Activated CD8-positive, alpha-beta memory T cell treated with anti-CD3 and anti-CD28 coated beads, Interleukin-2, amount 10 ng/mL, durations not matched to agents 7 days and 5 days (primary cell): Measurements from ENCODE around the gene TUBA3E. TPM values are rescaled to one million over a fixed set of nuclear protein-coding genes. Genes with fewer than 3 reads are reported as not detected.
"Not testable (repeated sequence)": the region's sequence is repeated elsewhere in the genome, so short reads cannot be mapped to it uniquely, and the experiment has no call there.

Source experiments
- ATAC-seq: fragments of 150-1000 bp; cut with Tn5 transposase; one replicate; pipeline ENCODE4 v1.10.0; 2021; ENCODE audit warnings: moderate library complexity
- CTCF ChIA-PET: fragments of 350-600 bp; sonication (Branson Sonifier 250); formaldehyde crosslinking; loops from one replicate; lab custom pipeline; 2021; ENCODE audit warnings: antibody characterized with exemption; lab: Charles Lee
- DNase-seq: peaks from one replicate; pipeline ENCODE4 v3.0.0-alpha.2; 2020
- H3K27ac Mint-ChIP-seq: one replicate; pipeline ENCODE4 v1.8.0; 2021; ENCODE audit warnings: mild to moderate bottlenecking, mixed read lengths
- H3K27me3 Mint-ChIP-seq: one replicate; pipeline ENCODE4 v1.8.0; 2021; ENCODE audit warnings: mixed read lengths
- H3K36me3 Mint-ChIP-seq: one replicate; pipeline ENCODE4 v1.8.0; 2021; ENCODE audit warnings: mild to moderate bottlenecking, mixed read lengths
- H3K4me1 Mint-ChIP-seq: one replicate; pipeline ENCODE4 v1.8.0; 2021; ENCODE audit warnings: mixed read lengths
- H3K4me3 Mint-ChIP-seq: one replicate; pipeline ENCODE4 v1.8.0; 2021; ENCODE audit warnings: mild to moderate bottlenecking, moderate library complexity, mixed read lengths
- H3K9me3 Mint-ChIP-seq: one replicate; pipeline ENCODE4 v1.8.0; 2022; ENCODE audit warnings: low read depth, mixed read lengths
- total RNA-seq, 2 experiments: library from RNA; stranded (reverse); gene quantifications; one replicate each; pipeline ENCODE4 v1.2.3, GENCODE V29; 2021

The TUBA3E gene
- total RNA-seq, 2 experiments from 2014 or later: not detected

GRCh38 chr2:130166611-130167010 lies 31.6 kb downstream of the TUBA3E start:
- DNase-seq, CTCF ChIA-PET, H3K4me3 Mint-ChIP-seq, H3K27me3 Mint-ChIP-seq, H3K27ac Mint-ChIP-seq, H3K9me3 Mint-ChIP-seq, ATAC-seq: not testable (repeated sequence)
- Mint-ChIP-seq H3K4me1 (peaks cover 36% of the 10 kb centered on the region), H3K36me3 (peaks cover 36% of the 10 kb centered on the region)

GRCh38 chr2:130165293-130166016 lies 32.8 kb downstream of the TUBA3E start:
- Mint-ChIP-seq H3K27me3 (no peaks in the 10 kb centered on the region), H3K36me3 (peaks cover 37% of the 10 kb centered on the region), H3K4me1 (peaks cover 32% of the 10 kb centered on the region), H3K4me3 (no peak overlapping the region), H3K9me3 (no peaks in the 10 kb centered on the region), H3K27ac (no peak overlapping the region)
- CTCF ChIA-PET: no interaction called here
- no peak for DNase-seq
- ATAC-seq: no peak

GRCh38 chr2:130162968-130163367 lies 35.3 kb downstream of the TUBA3E start:
- ATAC-seq: no peak
- Mint-ChIP-seq H3K4me3 (no peak overlapping the region), H3K27me3 (no peaks in the 10 kb centered on the region), H3K9me3 (no peaks in the 10 kb centered on the region), H3K36me3 (peaks cover 30% of the 10 kb centered on the region), H3K4me1 (peaks cover 29% of the 10 kb centered on the region), H3K27ac (no peak overlapping the region)
- CTCF ChIA-PET: no interaction called here
- no peak for DNase-seq

- H3K27ac Mint-ChIP-seq, DNase-seq, CTCF ChIA-PET, H3K4me3 Mint-ChIP-seq, H3K27me3 Mint-ChIP-seq, H3K9me3 Mint-ChIP-seq, ATAC-seq: not testable (repeated sequence)
- peaks cover 26% of the 10 kb centered on the region for H3K36me3 Mint-ChIP-seq
- peaks cover 29% of the 10 kb centered on the region for H3K4me1 Mint-ChIP-seq
Observed at GRCh38 chr2:130162486-130162885, 35.8 kb downstream of the TUBA3E start.

GRCh38 chr2:130160838-130161705 lies 37.2 kb downstream of the TUBA3E start:
- H3K4me3 Mint-ChIP-seq, H3K27ac Mint-ChIP-seq, CTCF ChIA-PET, H3K27me3 Mint-ChIP-seq, H3K9me3 Mint-ChIP-seq, ATAC-seq, DNase-seq: not testable (repeated sequence)
- Mint-ChIP-seq H3K36me3 (peaks cover 18% of the 10 kb centered on the region), H3K4me1 (peaks cover 31% of the 10 kb centered on the region)

- Mint-ChIP-seq H3K27me3 (no peaks in the 10 kb centered on the region), H3K4me1 (peaks cover 27% of the 10 kb centered on the region), H3K36me3 (peaks cover 12% of the 10 kb centered on the region), H3K4me3 (no peak overlapping the region), H3K27ac (no peak overlapping the region), H3K9me3 (no peaks in the 10 kb centered on the region)
- DNase-seq (no peak), ATAC-seq (no peak)
- CTCF ChIA-PET: no interaction called here
Observed at GRCh38 chr2:130160131-130160530, 38.1 kb downstream of the TUBA3E start.

GRCh38 chr2:130159376-130159775 lies 38.9 kb downstream of the TUBA3E start:
- H3K36me3 Mint-ChIP-seq, H3K27ac Mint-ChIP-seq, H3K27me3 Mint-ChIP-seq, DNase-seq, CTCF ChIA-PET, ATAC-seq, H3K4me3 Mint-ChIP-seq, H3K9me3 Mint-ChIP-seq: not testable (repeated sequence)
- H3K4me1 Mint-ChIP-seq: peaks cover 27% of the 10 kb centered on the region

GRCh38 chr2:130158631-130159030 lies 39.6 kb downstream of the TUBA3E start:
- peaks cover 8% of the 10 kb centered on the region for H3K36me3 Mint-ChIP-seq
- no peaks in the 10 kb centered on the region for H3K9me3 Mint-ChIP-seq
- CTCF ChIA-PET: no interaction called here
- no peak overlapping the region for H3K4me3 Mint-ChIP-seq
- DNase-seq (no peak), ATAC-seq (no peak)
- peaks cover 27% of the 10 kb centered on the region for H3K4me1 Mint-ChIP-seq
- no peaks in the 10 kb centered on the region for H3K27me3 Mint-ChIP-seq
- H3K27ac Mint-ChIP-seq: peak overlapping the region; percentile 81

GRCh38 chr2:130157825-130158514 lies 40.3 kb downstream of the TUBA3E start:
- CTCF ChIA-PET, H3K27me3 Mint-ChIP-seq, H3K9me3 Mint-ChIP-seq, H3K4me3 Mint-ChIP-seq: not testable (repeated sequence)
- ATAC-seq (peak; percentile 56), DNase-seq (peak; percentile 62)
- Mint-ChIP-seq H3K36me3 (peaks cover 10% of the 10 kb centered on the region), H3K4me1 (peaks cover 27% of the 10 kb centered on the region), H3K27ac (peak overlapping the region; percentile 81)

GRCh38 chr2:130157354-130157753 lies 40.9 kb downstream of the TUBA3E start:
- Mint-ChIP-seq H3K27ac (peak overlapping the region; percentile 81), H3K4me1 (peaks cover 27% of the 10 kb centered on the region), H3K36me3 (peaks cover 11% of the 10 kb centered on the region)
- DNase-seq, H3K4me3 Mint-ChIP-seq, CTCF ChIA-PET, H3K9me3 Mint-ChIP-seq, H3K27me3 Mint-ChIP-seq: not testable (repeated sequence)
- peak; percentile 11 for ATAC-seq

- H3K4me1 Mint-ChIP-seq: peaks cover 27% of the 10 kb centered on the region
- CTCF ChIA-PET: interaction anchor here (1.2 to 1.4 kb wide), 2 partner anchors 174 to 176 kb away, joined by 5 to 8 read pairs; no protein-coding TSS in a partner anchor
Observed at GRCh38 chr2:130156624-130157004, 41.6 kb downstream of the TUBA3E start.

GRCh38 chr2:130155956-130156623 lies 42.1 kb downstream of the TUBA3E start:
- CTCF ChIA-PET: interaction anchor here (0.6 to 1.4 kb wide), 3 partner anchors 9 to 177 kb away, joined by 3 to 8 read pairs (median 5); no protein-coding TSS in a partner anchor
- H3K36me3 Mint-ChIP-seq, H3K4me3 Mint-ChIP-seq, H3K27ac Mint-ChIP-seq, H3K27me3 Mint-ChIP-seq, H3K9me3 Mint-ChIP-seq: not testable (repeated sequence)
- peak; percentile 54 for DNase-seq
- ATAC-seq: peak; percentile 48
- peaks cover 27% of the 10 kb centered on the region for H3K4me1 Mint-ChIP-seq

More at GRCh38 chr2:130156624-130157004, 41.6 kb downstream of the TUBA3E start:
- peak overlapping the region; percentile 62 for H3K27ac Mint-ChIP-seq
- no peak for DNase-seq
- no peaks in the 10 kb centered on the region for H3K9me3 Mint-ChIP-seq
- no peaks in the 10 kb centered on the region for H3K27me3 Mint-ChIP-seq
- no peak overlapping the region for H3K4me3 Mint-ChIP-seq
- ATAC-seq: no peak
- H3K36me3 Mint-ChIP-seq: peaks cover 11% of the 10 kb centered on the region
